ENCODE data around the gene CCDC136.

CCDC136 gene

DNA sequence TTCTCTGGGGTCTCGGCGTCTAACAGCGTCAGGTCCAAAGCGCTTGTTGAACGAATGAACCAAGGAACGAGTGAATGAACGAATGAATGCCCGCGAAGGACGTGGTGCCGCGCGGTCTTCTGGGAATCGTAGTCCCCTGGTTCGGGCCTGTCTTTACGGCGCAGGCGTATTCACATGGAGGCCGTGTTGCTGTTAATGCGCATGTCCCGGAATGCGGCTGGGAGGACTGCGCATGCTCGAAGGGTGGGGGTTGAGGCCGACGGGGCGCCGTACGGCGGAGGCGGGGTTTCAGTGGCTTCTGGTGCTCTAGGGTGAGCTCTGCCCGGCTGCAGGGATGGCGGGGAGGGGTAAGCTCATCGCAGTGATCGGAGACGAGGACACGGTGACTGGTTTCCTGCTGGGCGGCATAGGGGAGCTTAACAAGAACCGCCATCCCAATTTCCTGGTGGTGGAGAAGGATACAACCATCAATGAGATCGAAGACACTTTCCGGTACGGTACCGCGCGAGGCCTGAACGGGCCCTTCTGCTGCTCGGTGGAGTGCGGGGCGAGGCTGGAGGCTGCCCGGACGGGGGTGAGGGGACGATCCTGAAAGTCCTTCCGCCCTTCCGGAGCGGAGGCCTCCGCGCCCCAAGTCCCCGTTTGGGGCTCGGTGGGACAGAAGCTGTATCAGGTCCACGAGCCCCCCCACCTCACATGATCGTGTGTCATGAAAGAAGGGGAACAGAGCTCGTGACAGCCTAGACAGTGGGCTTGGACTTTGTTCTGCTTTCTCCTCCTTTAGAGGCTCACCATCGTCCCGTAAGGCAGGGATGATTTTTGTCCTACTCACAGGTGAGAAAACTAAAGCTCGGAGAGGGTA lies 71.0 kb downstream of the CCDC136 start, which contains the start of gene ATP6V1F:
TSS of gene ATP6V1F (plus strand) at position 286 of the 862 bp plus-strand sequence. CDS start at position 335, 49 bp downstream.
- peak; percentile 90 for DNase-seq (ENCODE audit: low read depth)
- TF ChIP-seq, protein P1, sequence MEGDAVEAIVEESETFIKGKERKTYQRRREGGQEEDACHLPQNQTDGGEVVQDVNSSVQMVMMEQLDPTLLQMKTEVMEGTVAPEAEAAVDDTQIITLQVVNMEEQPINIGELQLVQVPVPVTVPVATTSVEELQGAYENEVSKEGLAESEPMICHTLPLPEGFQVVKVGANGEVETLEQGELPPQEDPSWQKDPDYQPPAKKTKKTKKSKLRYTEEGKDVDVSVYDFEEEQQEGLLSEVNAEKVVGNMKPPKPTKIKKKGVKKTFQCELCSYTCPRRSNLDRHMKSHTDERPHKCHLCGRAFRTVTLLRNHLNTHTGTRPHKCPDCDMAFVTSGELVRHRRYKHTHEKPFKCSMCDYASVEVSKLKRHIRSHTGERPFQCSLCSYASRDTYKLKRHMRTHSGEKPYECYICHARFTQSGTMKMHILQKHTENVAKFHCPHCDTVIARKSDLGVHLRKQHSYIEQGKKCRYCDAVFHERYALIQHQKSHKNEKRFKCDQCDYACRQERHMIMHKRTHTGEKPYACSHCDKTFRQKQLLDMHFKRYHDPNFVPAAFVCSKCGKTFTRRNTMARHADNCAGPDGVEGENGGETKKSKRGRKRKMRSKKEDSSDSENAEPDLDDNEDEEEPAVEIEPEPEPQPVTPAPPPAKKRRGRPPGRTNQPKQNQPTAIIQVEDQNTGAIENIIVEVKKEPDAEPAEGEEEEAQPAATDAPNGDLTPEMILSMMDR (IDR thresholded peaks at IDR 0.05; ENCODE audit: low read depth, low read length, missing control alignments): peak; percentile 8
- H3K4me3 ChIP-seq (ENCODE audit: low read depth, low read length): peak within 1 kb of the TSS; percentile 78

DNA sequence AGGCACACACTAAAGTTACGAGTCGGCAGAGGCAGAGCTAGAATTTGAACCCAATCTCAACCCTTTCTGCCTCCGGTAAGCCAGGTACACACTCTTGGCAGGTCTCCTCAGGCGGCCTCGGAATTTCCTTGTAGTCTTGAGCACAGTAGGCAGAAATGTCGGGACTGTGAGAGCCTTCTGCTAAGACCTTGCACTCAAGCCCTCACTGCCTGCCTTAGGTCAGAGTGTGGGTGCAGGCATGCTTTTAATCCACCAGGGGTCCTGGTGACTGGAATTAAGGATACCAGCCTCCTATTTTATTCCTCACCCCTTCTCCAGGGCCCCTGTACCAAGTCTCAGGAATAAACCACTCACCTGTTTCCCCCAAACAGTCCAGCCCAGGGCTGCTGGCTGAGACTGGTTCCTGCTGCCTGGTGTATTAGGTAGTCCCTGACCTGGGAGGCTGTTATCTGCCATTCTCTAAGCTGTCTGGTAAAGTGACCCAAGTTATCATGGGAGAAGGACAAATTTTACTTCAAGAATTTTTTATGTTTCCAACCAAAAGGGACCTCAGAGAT lies 71.7 kb downstream of the CCDC136 start:
- H3K4me3 ChIP-seq (ENCODE audit: low read depth, low read length): peak overlapping the region; percentile 78
- TF ChIP-seq, protein P1 (IDR thresholded peaks at IDR 0.05; ENCODE audit: low read depth, low read length, missing control alignments): peak; percentile 76
- DNase-seq (ENCODE audit: low read depth): no peak

DNA sequence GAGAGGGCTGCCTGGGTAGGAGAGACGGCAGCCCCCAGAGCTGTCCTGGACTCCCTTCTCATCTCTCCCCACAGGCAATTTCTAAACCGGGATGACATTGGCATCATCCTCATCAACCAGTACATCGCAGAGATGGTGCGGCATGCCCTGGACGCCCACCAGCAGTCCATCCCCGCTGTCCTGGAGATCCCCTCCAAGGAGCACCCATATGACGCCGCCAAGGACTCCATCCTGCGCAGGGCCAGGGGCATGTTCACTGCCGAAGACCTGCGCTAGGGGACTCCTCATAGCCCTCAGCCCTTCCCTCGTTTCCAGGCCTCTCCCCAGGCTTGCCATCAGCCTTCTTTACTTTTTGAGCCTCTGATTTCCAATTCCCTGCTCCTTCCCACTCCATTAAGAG lies 73.5 kb downstream of the CCDC136 start:
- no peak for DNase-seq (ENCODE audit: low read depth)
- TF ChIP-seq, protein P1 (IDR thresholded peaks at IDR 0.05; ENCODE audit: low read depth, low read length, missing control alignments): no peak
- no peak overlapping the region for H3K4me3 ChIP-seq (ENCODE audit: low read depth, low read length)

DNA sequence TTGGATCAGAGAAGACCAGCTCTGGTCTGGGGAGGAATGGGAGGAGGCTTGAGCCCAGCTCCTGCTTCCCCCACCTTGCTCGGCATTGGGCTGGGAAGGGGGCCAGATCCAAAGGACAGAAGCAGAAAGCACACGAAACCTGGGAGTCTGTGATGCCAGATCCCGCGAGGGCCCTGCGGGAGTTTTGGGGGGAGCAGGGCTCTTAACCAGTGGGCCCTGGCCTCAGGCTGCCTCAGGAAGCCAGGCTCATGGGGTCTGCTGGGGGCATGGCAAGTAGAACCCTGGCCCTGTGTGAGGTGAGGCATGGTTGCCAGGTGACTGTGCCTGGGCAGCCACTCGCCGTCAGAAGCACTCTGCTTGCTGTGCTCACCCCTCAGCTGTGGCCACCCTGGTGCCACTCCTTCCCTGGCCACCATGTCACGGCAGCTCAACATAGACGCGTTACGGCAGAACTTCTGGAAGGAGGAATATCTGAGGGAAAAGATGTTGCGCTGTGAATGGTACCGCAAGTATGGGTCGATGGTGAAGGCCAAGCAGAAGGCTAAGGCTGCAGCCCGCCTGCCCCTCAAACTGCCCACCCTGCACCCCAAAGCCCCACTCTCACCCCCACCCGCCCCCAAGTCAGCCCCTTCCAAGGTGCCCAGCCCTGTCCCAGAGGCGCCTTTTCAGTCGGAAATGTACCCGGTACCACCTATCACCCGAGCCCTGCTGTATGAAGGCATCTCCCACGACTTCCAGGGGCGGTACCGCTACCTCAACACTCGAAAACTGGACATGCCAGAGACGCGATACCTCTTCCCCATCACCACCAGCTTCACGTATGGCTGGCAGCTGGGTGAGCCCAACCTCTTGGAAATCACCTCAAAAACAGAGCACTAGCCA lies 74.5 kb downstream of the CCDC136 start:
- TF ChIP-seq, protein P1 (IDR thresholded peaks at IDR 0.05; ENCODE audit: low read depth, low read length, missing control alignments): no peak
- no peak overlapping the region for H3K4me3 ChIP-seq (ENCODE audit: low read depth, low read length)
- no peak for DNase-seq (ENCODE audit: low read depth)

DNA sequence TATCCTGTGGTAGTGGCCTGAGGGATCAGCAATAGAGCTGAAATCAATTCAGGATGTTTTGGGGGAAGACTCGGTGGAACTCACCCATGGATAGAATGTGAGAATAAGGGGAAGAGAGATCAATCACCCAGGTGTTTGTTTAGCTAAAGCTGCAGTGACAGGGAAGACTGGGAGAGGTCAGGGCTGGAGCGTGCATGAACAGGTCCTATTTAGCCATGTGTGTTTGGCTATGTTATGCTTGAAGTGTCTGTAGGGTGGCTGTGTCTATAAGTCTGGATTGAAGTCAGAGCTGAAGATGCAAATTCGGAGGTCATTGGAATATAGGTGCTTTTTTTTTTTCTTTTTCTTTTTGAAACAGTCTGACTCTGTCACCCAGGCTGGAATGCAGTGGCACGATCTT lies 75.5 kb downstream of the CCDC136 start:
- DNase-seq (ENCODE audit: low read depth): no peak
- TF ChIP-seq, protein P1 (IDR thresholded peaks at IDR 0.05; ENCODE audit: low read depth, low read length, missing control alignments): no peak
- no peak overlapping the region for H3K4me3 ChIP-seq (ENCODE audit: low read depth, low read length)

DNA sequence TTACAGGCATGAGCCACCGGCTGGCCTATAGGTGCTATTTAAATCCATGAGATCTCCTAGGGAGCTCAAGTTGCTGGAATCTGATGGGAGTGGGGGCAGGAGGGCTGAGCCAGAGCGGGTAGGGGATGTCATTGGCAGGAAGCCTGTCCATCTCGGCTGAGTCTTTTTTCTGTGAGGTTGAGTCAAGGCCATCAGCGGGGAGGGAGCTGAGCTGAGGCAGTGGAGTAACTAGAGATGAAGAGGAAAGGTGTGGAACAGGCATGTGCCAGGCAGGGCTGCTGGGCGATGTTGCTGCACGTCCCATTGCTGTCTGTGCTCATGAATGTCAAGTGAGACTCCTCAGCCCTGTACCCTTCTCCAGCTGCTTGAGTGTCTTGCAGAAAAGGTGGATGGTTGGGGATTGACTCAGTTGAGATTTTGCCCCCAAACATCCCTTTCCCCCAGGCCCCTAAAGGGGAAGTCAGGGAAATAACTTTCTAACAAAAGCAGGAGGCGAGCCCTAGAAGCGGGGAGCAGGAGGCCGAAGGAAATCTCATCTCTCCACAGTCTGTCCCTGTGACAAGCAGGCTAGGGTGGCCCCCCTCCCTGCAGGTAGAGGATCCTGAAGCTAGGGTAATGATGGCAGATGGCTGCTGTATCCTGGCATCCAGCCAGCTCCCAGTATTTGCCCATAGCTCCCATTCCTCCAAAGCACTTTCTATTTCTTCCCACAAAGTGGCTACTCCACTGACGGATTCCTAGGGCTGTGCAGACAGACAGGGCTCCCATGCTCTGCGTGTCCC lies 76.3 kb downstream of the CCDC136 start:
- TF ChIP-seq, protein P1 (IDR thresholded peaks at IDR 0.05; ENCODE audit: low read depth, low read length, missing control alignments): no peak
- H3K4me3 ChIP-seq (ENCODE audit: low read depth, low read length): no peak overlapping the region
- no peak for DNase-seq (ENCODE audit: low read depth)

Data from GM12864 (cell line).